CD8-positive, alpha-beta memory T cell (primary cell): Measurements from ENCODE around the gene CACTIN. TPM values are rescaled to one million over a fixed set of nuclear protein-coding genes. Genes with fewer than 3 reads are reported as not detected.
A peak's percentile ranks its signal among the peaks of the same experiment; 100 is the strongest.
"Not testable (repeated sequence)": the region's sequence is repeated elsewhere in the genome, so short reads cannot be mapped to it uniquely, and the experiment has no call there.

ENCODE experiments used
- CTCF ChIA-PET: fragments of 350-600 bp; sonication (Branson Sonifier 250); formaldehyde crosslinking; loops from one replicate; lab custom pipeline; 2021; ENCODE audit warnings: antibody characterized with exemption; lab: Charles Lee
- POLR2A ChIA-PET: fragments of 350-600 bp; sonication (Branson Sonifier 250); formaldehyde crosslinking; loops from one replicate; lab custom pipeline; 2021; ENCODE audit warnings: antibody characterized with exemption; lab: Charles Lee
- DNase-seq, 5 donors: peaks; one replicate each; pipeline versions ENCODE4 v3.0.0 to v3.0.0-alpha.2; 2020 to 2022; ENCODE audit warnings: mixed read lengths in 1 of 5
- H3K27ac ChIP-seq: one replicate; pipeline ENCODE4 v1.7.0; 2013; ENCODE audit warnings: low read depth, mild to moderate bottlenecking, low read length, moderate library complexity
- H3K27me3 ChIP-seq: 2 replicates; pipeline ENCODE4 v1.7.0; 2013; ENCODE audit warnings: low read length, mild to moderate bottlenecking; ENCODE audit not compliant: insufficient read depth, poor library complexity, severe bottlenecking
- H3K36me3 ChIP-seq: 2 replicates; pipeline ENCODE4 v1.7.0; 2013; ENCODE audit warnings: mild to moderate bottlenecking, low read length, moderate library complexity; ENCODE audit not compliant: insufficient read depth
- H3K4me1 ChIP-seq: 2 replicates; pipeline ENCODE4 v1.7.0; 2013; ENCODE audit warnings: mild to moderate bottlenecking, low read length, moderate library complexity; ENCODE audit not compliant: insufficient read depth
- H3K4me3 ChIP-seq: 2 replicates; pipeline ENCODE4 v1.7.0; 2013; ENCODE audit warnings: mild to moderate bottlenecking, low read length
- H3K9me3 ChIP-seq: 2 replicates; pipeline ENCODE4 v1.7.0; 2013; ENCODE audit warnings: mild to moderate bottlenecking, low read length
- H3K27ac Mint-ChIP-seq, 8 donors: one replicate each; pipeline ENCODE4 v1.8.0; 2020 to 2021; ENCODE audit warnings: mixed read lengths in 8 of 8, mild to moderate bottlenecking in 6 of 8, inconsistent platforms in 3 of 8, moderate library complexity in 3 of 8
- H3K27me3 Mint-ChIP-seq, 2 donors: one replicate each; pipeline ENCODE4 v1.8.0; 2020 to 2021; ENCODE audit warnings: mixed read lengths in 2 of 2, mild to moderate bottlenecking in 1 of 2, moderate library complexity in 1 of 2
- H3K36me3 Mint-ChIP-seq, 3 donors: one replicate each; pipeline ENCODE4 v1.8.0; 2020 to 2021; ENCODE audit warnings: mixed read lengths in 3 of 3, inconsistent platforms in 1 of 3, mild to moderate bottlenecking in 1 of 3
- H3K4me1 Mint-ChIP-seq, 3 donors: one replicate each; pipeline ENCODE4 v1.8.0; 2020 to 2021; ENCODE audit warnings: mixed read lengths in 3 of 3, inconsistent platforms in 1 of 3, mild to moderate bottlenecking in 1 of 3
- H3K4me3 Mint-ChIP-seq, 7 donors: one replicate each; pipeline ENCODE4 v1.8.0; 2020 to 2021; ENCODE audit warnings: mixed read lengths in 7 of 7, mild to moderate bottlenecking in 6 of 7, moderate library complexity in 4 of 7, inconsistent platforms in 2 of 7
- H3K9me3 Mint-ChIP-seq, 5 donors: one replicate each; pipeline ENCODE4 v1.8.0; 2020 to 2022; ENCODE audit warnings: mixed read lengths in 5 of 5, mild to moderate bottlenecking in 3 of 5, moderate library complexity in 2 of 5, inconsistent platforms in 1 of 5
- polyA plus RNA-seq: library from polyadenylated mRNA; unstranded; fragments of 300-500 nt; fragmentation: Illumina TruSeq; gene quantifications from one replicate; pipeline ENCODE4 v1.2.3, GENCODE V29; 2021
- total RNA-seq, 2 experiments: library from RNA; stranded (reverse); gene quantifications; one replicate each; pipeline ENCODE4 v1.2.3, GENCODE V29; 2021

The CACTIN gene
- total and polyA plus RNA-seq, 3 experiments from 2014 or later: 16.8 to 39.5 (median 37.2) TPM

GRCh38 chr19:3586707-3587346 lies 39.8 kb downstream of the CACTIN start:
- H3K27ac Mint-ChIP-seq: no peak overlapping the region
- H3K27ac ChIP-seq: no peak overlapping the region
- H3K4me1 ChIP-seq: no peaks in the 10 kb centered on the region
- no peak overlapping the region for H3K4me3 ChIP-seq
- H3K27me3 Mint-ChIP-seq: no peaks in the 10 kb centered on the region
- H3K4me3 Mint-ChIP-seq: peak overlapping the region in 2 of 7 donors; percentile 20 to 23
- CTCF ChIA-PET: interaction anchor here (1.9 to 3.4 kb wide), 3 partner anchors 22 to 41 kb away, joined by 6 to 18 read pairs (median 14); no protein-coding TSS in a partner anchor
- H3K4me1 Mint-ChIP-seq: no peaks in the 10 kb centered on the region
- H3K9me3 Mint-ChIP-seq: no peaks in the 10 kb centered on the region
- peaks cover 0 to 1% (median 0%) of the 10 kb centered on the region in 3 donors for H3K36me3 Mint-ChIP-seq
- H3K27me3 ChIP-seq: peaks cover 3% of the 10 kb centered on the region
- DNase-seq: no peak
- POLR2A ChIA-PET: interaction anchor here (0.6 kb wide), 1 partner anchor 38 kb away, joined by 4 read pairs; no protein-coding TSS in a partner anchor
- H3K36me3 ChIP-seq: no peaks in the 10 kb centered on the region
- H3K9me3 ChIP-seq: no peaks in the 10 kb centered on the region

GRCh38 chr19:3586127-3586626 lies 40.4 kb downstream of the CACTIN start:
- peak overlapping the region; percentile 62 for H3K4me3 ChIP-seq
- no peaks in the 10 kb centered on the region for H3K27me3 Mint-ChIP-seq
- peak overlapping the region in 5 of 7 donors; percentile 43 to 78 (median 58) for H3K4me3 Mint-ChIP-seq
- no peaks in the 10 kb centered on the region for H3K4me1 Mint-ChIP-seq
- peak in 2 of 5 donors; percentile 14 to 55 for DNase-seq
- H3K9me3 ChIP-seq: no peaks in the 10 kb centered on the region
- peaks cover 0 to 1% (median 0%) of the 10 kb centered on the region in 3 donors for H3K36me3 Mint-ChIP-seq
- peaks cover 3% of the 10 kb centered on the region for H3K27me3 ChIP-seq
- ChIA-PET CTCF (interaction anchor here (1.3 to 3.4 kb wide), 7 partner anchors 10 to 40 kb away, joined by 4 to 18 read pairs (median 6); no protein-coding TSS in a partner anchor), POLR2A (interaction anchor here (0.6 to 2.2 kb wide), 2 partner anchors 19 to 37 kb away, joined by 4 to 7 read pairs; no protein-coding TSS in a partner anchor)
- no peaks in the 10 kb centered on the region for H3K9me3 Mint-ChIP-seq
- no peak overlapping the region for H3K27ac ChIP-seq
- no peaks in the 10 kb centered on the region for H3K4me1 ChIP-seq
- H3K36me3 ChIP-seq: no peaks in the 10 kb centered on the region
- peak overlapping the region in 1 of 8 donors; percentile 43 for H3K27ac Mint-ChIP-seq

GRCh38 chr19:3585301-3586126 lies 41.1 kb downstream of the CACTIN start, which contains the start of gene GIPC3:
Gene GIPC3, plus strand, starts transcription at chr19:3585478. Its CDS starts 120 bp downstream, at chr19:3585598.
- Mint-ChIP-seq H3K4me3 (peak within 1 kb of the TSS in 5 of 7 donors; percentile 43 to 78 (median 58)), H3K27ac (peak within 1 kb of the TSS in 1 of 8 donors; percentile 43), H3K9me3 (no peaks in the 10 kb centered on the region), H3K27me3 (no peaks in the 10 kb centered on the region), H3K4me1 (no peaks in the 10 kb centered on the region), H3K36me3 (peaks cover 0 to 1% (median 0%) of the 10 kb centered on the region in 3 donors)
- CTCF ChIA-PET: interaction anchor here (0.7 to 3.4 kb wide), 10 partner anchors 10 to 40 kb away, joined by 3 to 18 read pairs (median 5); no protein-coding TSS in a partner anchor
- Histone ChIP-seq H3K4me3 (peak within 1 kb of the TSS; percentile 62), H3K4me1 (no peaks in the 10 kb centered on the region), H3K9me3 (no peaks in the 10 kb centered on the region), H3K27me3 (peaks cover 3% of the 10 kb centered on the region), H3K27ac (no peak within 1 kb of the TSS), H3K36me3 (no peaks in the 10 kb centered on the region)
- DNase-seq: no peak
- POLR2A ChIA-PET: interaction anchor here (0.5 to 2.2 kb wide), 4 partner anchors 19 to 288 kb away, joined by 3 to 9 read pairs (median 6); no protein-coding TSS in a partner anchor

GRCh38 chr19:3584036-3584802 lies 42.4 kb downstream of the CACTIN start:
- H3K4me3 Mint-ChIP-seq: peak overlapping the region in 2 of 7 donors; percentile 32 to 59
- H3K9me3 Mint-ChIP-seq, H3K36me3 Mint-ChIP-seq, H3K9me3 ChIP-seq, H3K4me3 ChIP-seq, H3K27ac Mint-ChIP-seq, H3K27me3 ChIP-seq, H3K4me1 ChIP-seq, H3K27ac ChIP-seq, H3K36me3 ChIP-seq, DNase-seq, H3K4me1 Mint-ChIP-seq, H3K27me3 Mint-ChIP-seq: not testable (repeated sequence)
- ChIA-PET CTCF (interaction anchor here (1.4 to 3.1 kb wide), 3 partner anchors 20 to 38 kb away, joined by 3 to 18 read pairs (median 4); no protein-coding TSS in a partner anchor), POLR2A (interaction anchor here (0.7 to 2.2 kb wide), 2 partner anchors 21 to 39 kb away, joined by 4 to 7 read pairs; no protein-coding TSS in a partner anchor)

- DNase-seq, H3K9me3 ChIP-seq, H3K4me3 ChIP-seq, H3K9me3 Mint-ChIP-seq, H3K27ac ChIP-seq, H3K36me3 Mint-ChIP-seq, H3K4me1 Mint-ChIP-seq, H3K4me3 Mint-ChIP-seq, H3K27me3 ChIP-seq, POLR2A ChIA-PET, H3K4me1 ChIP-seq, H3K36me3 ChIP-seq, H3K27ac Mint-ChIP-seq, H3K27me3 Mint-ChIP-seq: not testable (repeated sequence)
- CTCF ChIA-PET: interaction anchor here (0.8 kb wide), 1 partner anchor 42 kb away, joined by 4 read pairs; no protein-coding TSS in a partner anchor
These were observed 44.8 kb downstream of the CACTIN start for GRCh38 chr19:3581792-3582191.

GRCh38 chr19:3580156-3580934 lies 46.2 kb downstream of the CACTIN start:
- DNase-seq: no peak
- Mint-ChIP-seq H3K4me3 (peak overlapping the region in 1 of 7 donors; percentile 45), H3K9me3 (peaks cover 0 to 2% (median 0%) of the 10 kb centered on the region in 5 donors), H3K27ac (peak overlapping the region in 2 of 8 donors; percentile 17 to 26), H3K36me3 (peaks cover 0 to 8% (median 1%) of the 10 kb centered on the region in 3 donors), H3K27me3 (no peaks in the 10 kb centered on the region), H3K4me1 (peaks cover under 1% of the 10 kb centered on the region in 3 donors)
- Histone ChIP-seq H3K27me3 (no peaks in the 10 kb centered on the region), H3K4me1 (no peaks in the 10 kb centered on the region), H3K27ac (no peak overlapping the region), H3K4me3 (no peak overlapping the region), H3K36me3 (no peaks in the 10 kb centered on the region), H3K9me3 (no peaks in the 10 kb centered on the region)
- ChIA-PET CTCF (interaction anchor here (0.6 kb wide), 1 partner anchor 818 kb away, joined by 3 read pairs; no protein-coding TSS in a partner anchor), POLR2A (no interaction called here)
